Liver (tissue), 9 donors: ENCODE data around the gene MGME1. TPM values are rescaled to one million over a fixed set of nuclear protein-coding genes. Genes with fewer than 3 reads are reported as not detected.

Source experiments
- DNase-seq: peaks from one replicate; pipeline ENCODE4 v3.0.0-alpha.2; 2017; ENCODE audit warnings: low spot score
- H3K27ac ChIP-seq, 2 donors: one replicate each; pipeline ENCODE4 v1.7.0; 2013; ENCODE audit warnings: inconsistent platforms in 2 of 2, low read length in 2 of 2, control low read depth in 1 of 2, low read depth in 1 of 2, mild to moderate bottlenecking in 1 of 2
- H3K27me3 ChIP-seq, 4 donors: one replicate each; pipeline versions ENCODE4 v1.6.1 to v1.7.0; 2013; ENCODE audit warnings: low read length in 3 of 4, inconsistent platforms in 1 of 4, mild to moderate bottlenecking in 1 of 4, moderate library complexity in 1 of 4; ENCODE audit not compliant: control insufficient read depth in 4 of 4, insufficient read depth in 4 of 4
- H3K36me3 ChIP-seq, 4 donors: one replicate each; pipeline versions ENCODE4 v1.6.1 to v1.7.0; 2013; ENCODE audit warnings: low read length in 3 of 4, mild to moderate bottlenecking in 3 of 4, low read depth in 1 of 4, moderate library complexity in 1 of 4; ENCODE audit not compliant: control insufficient read depth in 4 of 4, insufficient read depth in 3 of 4
- H3K4me1 ChIP-seq, 4 donors: one replicate each; pipeline versions ENCODE4 v1.6.1 to v1.7.0; 2013; ENCODE audit warnings: low read length in 3 of 4, mild to moderate bottlenecking in 3 of 4, moderate library complexity in 1 of 4; ENCODE audit not compliant: control insufficient read depth in 4 of 4, insufficient read depth in 4 of 4
- H3K4me3 ChIP-seq, 3 donors: one replicate each; pipeline versions ENCODE4 v1.6.1 to v1.7.0; 2013; ENCODE audit warnings: low read length in 3 of 3, control low read depth in 1 of 3, low read depth in 1 of 3, mild to moderate bottlenecking in 1 of 3
- H3K9ac ChIP-seq, 2 donors: one replicate each; pipeline ENCODE4 v1.7.0; 2013; ENCODE audit warnings: low read length in 2 of 2, mild to moderate bottlenecking in 2 of 2, moderate library complexity in 2 of 2, control low read depth in 1 of 2, low read depth in 1 of 2
- H3K9me3 ChIP-seq, 4 donors: one replicate each; pipeline versions ENCODE4 v1.6.1 to v1.7.0; 2013; ENCODE audit warnings: low read length in 3 of 4; ENCODE audit not compliant: control insufficient read depth in 4 of 4
- ATF3 ChIP-seq: IDR thresholded peaks from 2 replicates; pipeline ENCODE4 v1.6.1; 2016; ENCODE audit warnings: antibody characterized with exemption
- EGR1 ChIP-seq, 2 donors: IDR thresholded peaks; 2 replicates each; pipeline ENCODE4 v1.6.1; 2016 to 2018; ENCODE audit warnings: antibody characterized with exemption in 2 of 2, low read depth in 2 of 2
- FOXA1 ChIP-seq: IDR thresholded peaks from 2 replicates; pipeline ENCODE4 v1.6.1; 2016; ENCODE audit warnings: antibody characterized with exemption
- FOXA2 ChIP-seq: IDR thresholded peaks from 2 replicates; pipeline ENCODE4 v1.6.1; 2016; ENCODE audit warnings: antibody characterized with exemption
- GABPA ChIP-seq, 2 donors: IDR thresholded peaks in 1 of 2; conservative IDR thresholded peaks in 1 of 2; 2 replicates each; pipeline ENCODE4 v1.6.1; 2016; ENCODE audit warnings: antibody characterized with exemption in 2 of 2, mild to moderate bottlenecking in 1 of 2, moderate library complexity in 1 of 2
- HNF4A ChIP-seq, 2 donors: conservative IDR thresholded peaks; 2 replicates each; pipeline ENCODE4 v1.6.1; 2016; ENCODE audit warnings: antibody characterized with exemption in 2 of 2, mild to moderate bottlenecking in 2 of 2
- JUND ChIP-seq, 2 donors: IDR thresholded peaks; 2 replicates each; pipeline ENCODE4 v1.6.1; 2016; ENCODE audit warnings: antibody characterized with exemption in 2 of 2
- MAX ChIP-seq: IDR thresholded peaks from 2 replicates; pipeline ENCODE4 v1.6.1; 2016; ENCODE audit warnings: antibody characterized with exemption
- NR2F2 ChIP-seq: IDR thresholded peaks from 2 replicates; pipeline ENCODE4 v1.6.1; 2016; ENCODE audit warnings: antibody characterized with exemption
- RAD21 ChIP-seq, 2 donors: IDR thresholded peaks; 2 replicates each; pipeline ENCODE4 v1.6.1; 2016; ENCODE audit warnings: antibody characterized with exemption in 2 of 2, mild to moderate bottlenecking in 2 of 2
- RXRA ChIP-seq, 2 donors: IDR thresholded peaks; 2 replicates each; pipeline ENCODE4 v1.6.1; 2017 to 2018; ENCODE audit warnings: antibody characterized with exemption in 2 of 2, mild to moderate bottlenecking in 1 of 2
- SP1 ChIP-seq: IDR thresholded peaks from 2 replicates; pipeline ENCODE4 v1.6.1; 2018; ENCODE audit warnings: antibody characterized with exemption, mild to moderate bottlenecking
- YY1 ChIP-seq: IDR thresholded peaks from 2 replicates; pipeline ENCODE4 v1.6.1; 2016; ENCODE audit warnings: antibody characterized with exemption, mild to moderate bottlenecking
- WGBS: extraction: QIAGEN DNeasy Blood & Tissue Kit; methylation state at CpG from one replicate; pipeline ENCODE4 v1.1.7; 2013; 5-methylcytosine and 5-hydroxymethylcytosine counted together
- polyA plus RNA-seq, 2 donors: library from polyadenylated mRNA; stranded (reverse) in 1 of 2; unstranded in 1 of 2; fragments of 200-250 nt in 1 of 2; fragments of >200 nt in 1 of 2; fragmentation: Nextera tagmentation in 1 of 2; extraction: Ambion mirVana in 1 of 2; gene quantifications; one replicate each; pipeline versions ENCODE4 v1.2.1 to v1.2.3, GENCODE V29; 2013 to 2015
- total RNA-seq, 2 donors: library from RNA; depleted of rRNA; stranded (reverse); fragments of >200 nt; gene quantifications; one replicate each; pipeline ENCODE4 v1.2.3, GENCODE V29; 2014
- TF ChIP-seq, protein P1 (sequence below): fragments of 150-350 bp; IDR thresholded peaks from 2 replicates; pipeline ENCODE4 v1.5.1; 2017; ENCODE audit warnings: improper control_type of control experiment, low read depth, low read length; ENCODE audit not compliant: missing input control
- donor health status: healthy.
- donor health status: healthy.
- donor health status: healthy.
- donor health status: healthy.
- donor health status: healthy.

MGME1 gene
- total and polyA plus RNA-seq, 4 donors: 4.2 to 26.8 (median 6.7) TPM

GRCh38 chr20:17939622-17940223 is 29.1 kb upstream of the MGME1 start (continued):
- TF ChIP-seq NR2F2 (no peak), GABPA (IDR thresholded peaks at IDR 0.05 in 1 of 2, conservative IDR thresholded peaks at IDR 0.05 in 1 of 2) (no peak)
- TF ChIP-seq, protein P1, sequence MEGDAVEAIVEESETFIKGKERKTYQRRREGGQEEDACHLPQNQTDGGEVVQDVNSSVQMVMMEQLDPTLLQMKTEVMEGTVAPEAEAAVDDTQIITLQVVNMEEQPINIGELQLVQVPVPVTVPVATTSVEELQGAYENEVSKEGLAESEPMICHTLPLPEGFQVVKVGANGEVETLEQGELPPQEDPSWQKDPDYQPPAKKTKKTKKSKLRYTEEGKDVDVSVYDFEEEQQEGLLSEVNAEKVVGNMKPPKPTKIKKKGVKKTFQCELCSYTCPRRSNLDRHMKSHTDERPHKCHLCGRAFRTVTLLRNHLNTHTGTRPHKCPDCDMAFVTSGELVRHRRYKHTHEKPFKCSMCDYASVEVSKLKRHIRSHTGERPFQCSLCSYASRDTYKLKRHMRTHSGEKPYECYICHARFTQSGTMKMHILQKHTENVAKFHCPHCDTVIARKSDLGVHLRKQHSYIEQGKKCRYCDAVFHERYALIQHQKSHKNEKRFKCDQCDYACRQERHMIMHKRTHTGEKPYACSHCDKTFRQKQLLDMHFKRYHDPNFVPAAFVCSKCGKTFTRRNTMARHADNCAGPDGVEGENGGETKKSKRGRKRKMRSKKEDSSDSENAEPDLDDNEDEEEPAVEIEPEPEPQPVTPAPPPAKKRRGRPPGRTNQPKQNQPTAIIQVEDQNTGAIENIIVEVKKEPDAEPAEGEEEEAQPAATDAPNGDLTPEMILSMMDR: no peak

DNA sequence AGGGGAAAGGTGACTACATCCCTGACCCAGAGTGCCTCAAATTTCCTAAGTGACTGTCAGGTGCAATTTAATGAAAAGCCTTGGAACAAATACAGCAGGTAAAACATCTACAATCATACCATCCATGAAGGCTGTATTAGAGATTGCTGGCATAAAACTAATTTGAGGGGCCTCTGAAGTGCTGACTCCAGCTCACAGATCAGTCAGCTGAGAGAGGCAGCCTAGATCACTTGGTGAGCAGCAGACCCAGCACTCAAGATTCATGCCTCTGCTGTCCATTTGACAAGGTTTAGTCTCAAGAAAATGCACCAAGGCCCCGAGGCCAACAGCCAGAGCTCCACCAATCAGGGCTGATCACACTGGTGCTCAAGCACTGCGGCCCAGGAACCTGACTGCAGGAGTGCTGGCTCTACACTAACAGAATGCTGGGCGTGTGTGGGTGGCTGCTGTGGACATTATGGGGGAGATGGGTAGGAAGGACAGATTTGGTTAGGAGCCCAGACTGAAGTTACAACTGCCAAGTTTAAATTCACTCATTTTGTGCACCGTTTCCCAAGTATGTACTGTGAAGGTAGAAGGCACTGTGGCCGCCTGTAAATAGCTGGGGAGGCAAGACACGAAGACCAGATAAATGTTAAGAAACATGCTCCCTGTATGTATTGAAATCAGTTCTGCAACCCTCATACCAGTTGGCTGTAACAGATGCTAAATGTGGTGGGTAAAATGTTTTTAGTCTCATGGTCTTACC is 28.4 kb upstream of the MGME1 start:
- Histone ChIP-seq H3K9ac (no peak overlapping the region), H3K4me1 (peaks cover 0 to 17% (median 3%) of the 10 kb centered on the region in 4 donors), H3K27me3 (no peaks in the 10 kb centered on the region), H3K4me3 (no peak overlapping the region), H3K36me3 (peaks cover 0 to 31% (median 21%) of the 10 kb centered on the region in 4 donors), H3K27ac (no peak overlapping the region), H3K9me3 (no peaks in the 10 kb centered on the region)
- WGBS: 52% methylated on average over 6 of the region's 6 CpGs
- no peak for DNase-seq
- TF ChIP-seq EGR1 (IDR thresholded peaks at IDR 0.05; ENCODE audit: low read depth in 2 of 2): peak in 1 of 2 donors; percentile 41
- TF ChIP-seq MAX: no peak
- no peak for TF ChIP-seq FOXA2
- TF ChIP-seq NR2F2: no peak
- TF ChIP-seq, protein P1: no peak
- TF ChIP-seq JUND (IDR thresholded peaks at IDR 0.05): no peak
- TF ChIP-seq SP1: no peak

DNA sequence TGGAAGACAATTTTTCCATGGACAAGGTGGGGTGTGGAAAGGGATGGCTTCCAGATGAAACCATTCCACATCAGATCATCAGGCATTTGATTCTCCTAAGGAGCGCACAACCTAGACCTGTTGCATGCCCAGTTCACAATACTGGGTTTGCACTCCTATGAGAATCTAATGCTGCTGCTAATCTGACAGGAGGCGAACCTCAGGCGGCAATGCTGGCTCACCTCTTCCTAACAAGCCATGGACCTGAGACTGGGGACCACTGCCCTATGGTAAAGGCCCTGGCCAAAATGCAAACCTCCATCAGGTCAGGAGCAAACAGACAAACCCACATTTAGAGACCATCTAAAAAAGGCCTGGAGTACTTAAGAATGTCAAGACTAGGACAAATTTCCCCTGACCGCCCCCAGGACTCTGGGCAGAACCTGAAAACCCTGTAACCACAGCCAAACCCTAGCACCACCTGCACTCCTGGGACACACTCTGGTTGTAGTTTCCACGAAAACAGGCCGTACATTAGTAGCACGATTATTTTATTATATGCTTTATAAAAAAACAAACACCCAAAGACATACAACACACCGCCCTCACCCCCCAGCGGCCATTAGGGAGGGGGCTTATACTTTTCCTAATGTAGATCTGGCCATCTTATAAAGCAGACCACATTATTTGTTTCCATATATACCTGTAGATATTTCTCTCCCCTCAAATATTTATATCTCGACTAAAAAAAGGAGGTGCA is 27.6 kb upstream of the MGME1 start:
- peaks cover 0 to 17% (median 3%) of the 10 kb centered on the region in 4 donors for H3K4me1 ChIP-seq
- peaks cover 3 to 40% (median 30%) of the 10 kb centered on the region in 4 donors for H3K36me3 ChIP-seq
- no peaks in the 10 kb centered on the region for H3K9me3 ChIP-seq
- TF ChIP-seq ATF3: no peak
- TF ChIP-seq RAD21 (IDR thresholded peaks at IDR 0.05): no peak
- no peak for TF ChIP-seq RXRA (IDR thresholded peaks at IDR 0.05)
- no peak for TF ChIP-seq SP1
- TF ChIP-seq HNF4A (conservative IDR thresholded peaks at IDR 0.05): no peak
- no peak for TF ChIP-seq FOXA2
- TF ChIP-seq JUND (IDR thresholded peaks at IDR 0.05): no peak
- TF ChIP-seq YY1: no peak
- TF ChIP-seq FOXA1: no peak
- no peak for TF ChIP-seq GABPA (IDR thresholded peaks at IDR 0.05 in 1 of 2, conservative IDR thresholded peaks at IDR 0.05 in 1 of 2)
- TF ChIP-seq MAX: no peak
- TF ChIP-seq NR2F2: no peak
- no peak overlapping the region for H3K4me3 ChIP-seq
- H3K27ac ChIP-seq: no peak overlapping the region
- no peak overlapping the region for H3K9ac ChIP-seq
- WGBS: 93% methylated on average over 10 of the region's 10 CpGs
- no peaks in the 10 kb centered on the region for H3K27me3 ChIP-seq
- DNase-seq: no peak
